Endothelial cell of umbilical vein (primary cell): ENCODE data around the gene CPVL. TPM values are rescaled to one million over a fixed set of nuclear protein-coding genes. Genes with fewer than 3 reads are reported as not detected.

ENCODE experiments used
- BruUV-seq: library from RNA; stranded (reverse); fragments of 400-500 nt; replicated peaks from 2 replicates; lab custom pipeline; 2021; lab: Mats Ljungman, UMichigan
- CTCF ChIA-PET: fragments of 300-600, 350-600 bp; sonication (Branson Sonifier 250); formaldehyde crosslinking; loops from one replicate; lab custom pipeline; 2021; ENCODE audit warnings: antibody characterized with exemption, inconsistent platforms; lab: Charles Lee
- POLR2A ChIA-PET: fragments of 300-600, 350-600 bp; sonication (Branson Sonifier 250); formaldehyde crosslinking; loops from one replicate; lab custom pipeline; 2021; ENCODE audit warnings: antibody characterized with exemption, inconsistent platforms; lab: Charles Lee
- DNase-seq: peaks from one replicate; pipeline ENCODE4 v3.0.0-alpha.2; 2011; ENCODE audit warnings: low read depth, low spot score
- FAIRE-seq: peaks from 2 replicates; lab custom pipeline; 2011; peaks lifted over from hg19 to GRCh38; lab: Jason Lieb, UNC
- H2AFZ ChIP-seq: 2 replicates; pipeline ENCODE4 v1.6.0; 2012; ENCODE audit warnings: low read depth, low read length, control low read depth, inconsistent platforms
- H3K27ac ChIP-seq: 2 replicates; pipeline ENCODE4 v1.5.1; 2011; ENCODE audit warnings: low read depth, mild to moderate bottlenecking, control low read depth, low read length, moderate library complexity; ENCODE audit not compliant: insufficient read depth
- H3K27me3 ChIP-seq, 2 experiments: 2 replicates each; pipeline versions ENCODE4 v1.6.0 to v1.6.1; 2011; ENCODE audit warnings: low read length in 2 of 2, mixed read lengths in 1 of 2; ENCODE audit not compliant: control insufficient read depth in 2 of 2, insufficient read depth in 2 of 2
- H3K36me3 ChIP-seq, 2 experiments: 2 replicates in 1 of 2; 3 replicates in 1 of 2; pipeline ENCODE4 v1.5.1; 2011; ENCODE audit warnings: low read length in 2 of 2, mild to moderate bottlenecking in 1 of 2, moderate library complexity in 1 of 2; ENCODE audit not compliant: control insufficient read depth in 2 of 2, insufficient read depth in 2 of 2; ENCODE audit errors: extremely low read depth in 1 of 2
- H3K4me1 ChIP-seq: 3 replicates; pipeline ENCODE4 v1.5.1; 2011; ENCODE audit warnings: mild to moderate bottlenecking, low read length; ENCODE audit not compliant: control insufficient read depth, insufficient read depth; ENCODE audit errors: extremely low read depth
- H3K4me2 ChIP-seq: 2 replicates; pipeline ENCODE4 v1.6.1; 2011; ENCODE audit warnings: low read length, control low read depth, mixed read lengths; ENCODE audit not compliant: insufficient read depth
- H3K4me3 ChIP-seq, 3 experiments: fragments of 200-600 bp in 1 of 3; sonication (generic), shearing (Covaris generic) in 1 of 3; replicated peaks in 1 of 3; 2 replicates each; pipeline ENCODE4 v1.5.1; 2011 to 2016; ENCODE audit warnings: control low read depth in 3 of 3, low read length in 3 of 3, mild to moderate bottlenecking in 2 of 3, inconsistent platforms in 1 of 3, low read depth in 1 of 3, moderate library complexity in 1 of 3; ENCODE audit not compliant: insufficient read depth in 1 of 3
- H3K79me2 ChIP-seq: 2 replicates; pipeline ENCODE4 v1.6.0; 2012; ENCODE audit warnings: low read length, inconsistent platforms; ENCODE audit not compliant: control insufficient read depth, insufficient read depth
- H3K9ac ChIP-seq: replicated peaks from 2 replicates; pipeline ENCODE3; 2011; ENCODE audit warnings: low read length, control low read depth; ENCODE audit not compliant: insufficient read depth; ENCODE audit errors: extremely low read depth
- H3K9me1 ChIP-seq: replicated peaks from 3 replicates; pipeline ENCODE4 v1.6.0; 2011; ENCODE audit warnings: mild to moderate bottlenecking, low read length; ENCODE audit not compliant: control insufficient read depth, insufficient read depth; ENCODE audit errors: extremely low read depth
- H3K9me3 ChIP-seq: replicated peaks from 2 replicates; pipeline ENCODE4 v1.5.1; 2012; ENCODE audit warnings: low read length, inconsistent platforms; ENCODE audit not compliant: control insufficient read depth, insufficient read depth
- H4K20me1 ChIP-seq: replicated peaks from 2 replicates; pipeline ENCODE3; 2011; ENCODE audit warnings: mild to moderate bottlenecking, low read length; ENCODE audit not compliant: control insufficient read depth, insufficient read depth; ENCODE audit errors: extremely low read depth
- EZH2 ChIP-seq: IDR thresholded peaks from 2 replicates; pipeline ENCODE4 v1.6.1; 2012; ENCODE audit warnings: borderline replicate concordance, low read depth, mild to moderate bottlenecking, moderate library complexity, low read length, inconsistent platforms; ENCODE audit not compliant: severe bottlenecking
- FOS ChIP-seq: IDR thresholded peaks from 2 replicates; pipeline ENCODE4 v1.6.1; 2011; ENCODE audit warnings: mild to moderate bottlenecking, low read length, moderate library complexity, borderline replicate concordance; ENCODE audit not compliant: insufficient read depth
- GATA2 ChIP-seq: IDR thresholded peaks from 2 replicates; pipeline ENCODE4 v1.7.0; 2011; ENCODE audit warnings: low read depth, mild to moderate bottlenecking, moderate library complexity, mixed read lengths, low read length; ENCODE audit not compliant: insufficient read length, insufficient read depth
- JUN ChIP-seq: IDR thresholded peaks from 2 replicates; pipeline ENCODE4 v1.6.1; 2011; ENCODE audit warnings: borderline replicate concordance, low read depth; ENCODE audit not compliant: insufficient read length, insufficient read depth
- MYC ChIP-seq: IDR thresholded peaks from one replicate; pipeline ENCODE4 v1.6.1; 2011; ENCODE audit warnings: mild to moderate bottlenecking, low read depth, low read length
- POLR2A ChIP-seq: IDR thresholded peaks from 2 replicates; pipeline ENCODE4 v1.6.1; 2012; ENCODE audit warnings: low read depth, mild to moderate bottlenecking, control low read depth, low read length
- POLR2AphosphoS5 ChIP-seq: IDR thresholded peaks from 2 replicates; pipeline ENCODE4 v1.6.1; 2012; ENCODE audit warnings: low read depth, mild to moderate bottlenecking, control low read depth, low read length, moderate library complexity; ENCODE audit not compliant: insufficient read depth
- dilution Hi-C: fragments of 300-500 bp; cut with MboI; formaldehyde crosslinking; loops from one replicate; pipeline ENCODE4 v1.15.0; 2019; ENCODE audit warnings: low sequenced_read_pairs; ENCODE audit not compliant: extremely low pct_ligation_motif_present
- intact Hi-C: fragments of 100-400 bp; cut with micrococcal nuclease; formaldehyde crosslinking; loops from one replicate; pipeline ENCODE4 v1.10.0; 2022
- polyA plus RNA-seq, 4 experiments: library from polyadenylated mRNA; depleted of rRNA in 3 of 4; stranded (reverse) in 3 of 4; unstranded in 1 of 4; fragments of >200 nt; gene quantifications; 2 replicates each; pipeline versions ENCODE4 v1.2.1 to v1.2.3, GENCODE V29; 2011 to 2012; ENCODE audit warnings: missing spikeins in 1 of 4
- total RNA-seq: library from RNA; stranded (reverse); gene quantifications from 2 replicates; pipeline ENCODE4 v1.2.3, GENCODE V29; 2021
- TF ChIP-seq, protein P1 (sequence below), 2 donors: IDR thresholded peaks; 1 replicate in 1 of 2; 2 replicates in 1 of 2; pipeline ENCODE4 v1.5.1; 2011; ENCODE audit warnings: low read length in 2 of 2, mild to moderate bottlenecking in 2 of 2, moderate library complexity in 2 of 2, control low read depth in 1 of 2, inconsistent platforms in 1 of 2, low read depth in 1 of 2; ENCODE audit not compliant: insufficient read depth in 1 of 2; ENCODE audit errors: extremely low read depth in 1 of 2
- TF ChIP-seq, protein P2 (sequence below): IDR thresholded peaks from 2 replicates; pipeline ENCODE4 v1.6.1; 2011; ENCODE audit not compliant: insufficient read depth, insufficient read length

The CPVL gene
- total and polyA plus RNA-seq, 2 donors (not counting 3 experiments of a cell fraction or from before 2014, with no cell fraction given): 0.14 TPM; not detected in 1

DNA sequence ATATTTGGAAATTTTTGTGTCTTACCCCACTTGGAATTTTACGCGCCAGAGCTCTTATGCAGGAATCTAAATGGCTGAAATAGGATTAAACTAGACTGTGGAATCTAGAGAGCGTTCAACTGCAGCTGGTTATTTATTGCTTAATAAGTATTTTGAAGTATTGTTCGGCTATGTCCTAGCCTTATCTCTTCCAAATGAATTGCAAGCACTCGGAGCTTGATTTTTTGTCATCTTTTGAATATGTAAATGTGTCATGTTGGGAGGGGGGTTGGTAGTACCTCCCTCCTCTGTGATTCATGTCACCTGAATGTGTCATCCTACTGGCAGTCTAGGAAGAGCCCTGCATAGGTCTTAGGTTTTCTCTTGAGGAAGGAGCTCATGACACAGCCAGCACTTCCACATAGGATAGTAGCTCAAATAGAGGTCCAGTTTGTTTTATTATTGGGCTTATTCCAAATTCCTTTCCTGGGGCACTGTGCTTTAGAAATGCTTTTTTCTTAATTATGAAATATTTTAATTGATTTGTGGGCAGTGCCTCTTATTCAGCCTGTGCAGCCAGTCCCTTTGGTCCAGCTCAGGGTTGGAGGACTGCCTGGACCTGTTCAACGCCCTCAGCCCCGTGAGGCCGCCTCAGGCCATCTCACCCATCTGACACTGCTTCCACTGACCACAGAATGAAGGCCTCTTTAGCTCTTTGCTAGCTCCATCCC, 165.7 kb downstream of the CPVL start:
- peaks cover 2% of the 10 kb centered on the region in 2 experiments for H3K27me3 ChIP-seq
- DNase-seq: no peak
- FAIRE-seq: no peak
- no peaks in the 10 kb centered on the region for H3K9me3 ChIP-seq
- H2AFZ ChIP-seq: no peak overlapping the region
- no peaks in the 10 kb centered on the region for H3K4me1 ChIP-seq
- no peaks in the 10 kb centered on the region for H4K20me1 ChIP-seq
- no peaks in the 10 kb centered on the region for H3K79me2 ChIP-seq
- no peak overlapping the region for H3K27ac ChIP-seq
- no peak overlapping the region for H3K4me2 ChIP-seq
- no peak overlapping the region for H3K9ac ChIP-seq
- no peaks in the 10 kb centered on the region for H3K9me1 ChIP-seq
- intact Hi-C loops: no loop called here
- no TSS peak for BruUV-seq
- dilution Hi-C loops: no loop called here
- H3K4me3 ChIP-seq: no peak overlapping the region
- POLR2A ChIA-PET: no interaction called here
- TF ChIP-seq EZH2: no peak
- TF ChIP-seq MYC: no peak
- no peak for TF ChIP-seq FOS
- TF ChIP-seq, protein P1, sequence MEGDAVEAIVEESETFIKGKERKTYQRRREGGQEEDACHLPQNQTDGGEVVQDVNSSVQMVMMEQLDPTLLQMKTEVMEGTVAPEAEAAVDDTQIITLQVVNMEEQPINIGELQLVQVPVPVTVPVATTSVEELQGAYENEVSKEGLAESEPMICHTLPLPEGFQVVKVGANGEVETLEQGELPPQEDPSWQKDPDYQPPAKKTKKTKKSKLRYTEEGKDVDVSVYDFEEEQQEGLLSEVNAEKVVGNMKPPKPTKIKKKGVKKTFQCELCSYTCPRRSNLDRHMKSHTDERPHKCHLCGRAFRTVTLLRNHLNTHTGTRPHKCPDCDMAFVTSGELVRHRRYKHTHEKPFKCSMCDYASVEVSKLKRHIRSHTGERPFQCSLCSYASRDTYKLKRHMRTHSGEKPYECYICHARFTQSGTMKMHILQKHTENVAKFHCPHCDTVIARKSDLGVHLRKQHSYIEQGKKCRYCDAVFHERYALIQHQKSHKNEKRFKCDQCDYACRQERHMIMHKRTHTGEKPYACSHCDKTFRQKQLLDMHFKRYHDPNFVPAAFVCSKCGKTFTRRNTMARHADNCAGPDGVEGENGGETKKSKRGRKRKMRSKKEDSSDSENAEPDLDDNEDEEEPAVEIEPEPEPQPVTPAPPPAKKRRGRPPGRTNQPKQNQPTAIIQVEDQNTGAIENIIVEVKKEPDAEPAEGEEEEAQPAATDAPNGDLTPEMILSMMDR (IDR thresholded peaks at IDR 0.05; ENCODE audit: extremely low read depth in 1 of 2, insufficient read depth in 1 of 2, low read depth in 1 of 2, low read length in 2 of 2): no peak
- no peak for TF ChIP-seq POLR2A
- TF ChIP-seq, protein P2, sequence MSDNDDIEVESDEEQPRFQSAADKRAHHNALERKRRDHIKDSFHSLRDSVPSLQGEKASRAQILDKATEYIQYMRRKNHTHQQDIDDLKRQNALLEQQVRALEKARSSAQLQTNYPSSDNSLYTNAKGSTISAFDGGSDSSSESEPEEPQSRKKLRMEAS: no peak
- TF ChIP-seq JUN: no peak
- no peak for TF ChIP-seq GATA2
- no peak for TF ChIP-seq POLR2AphosphoS5
- no peaks in the 10 kb centered on the region for H3K36me3 ChIP-seq
- CTCF ChIA-PET: interaction anchor here (0.9 to 4.2 kb wide), 10 partner anchors 9 to 209 kb away, joined by 3 to 17 read pairs (median 4); partner anchors contain the start of gene TRIL
